Measurements from ENCODE around the gene LSAMP. TPM values are rescaled to one million over a fixed set of nuclear protein-coding genes. Genes with fewer than 3 reads are reported as not detected.

LSAMP gene
- total and polyA plus RNA-seq, 2 experiments from 2014 or later: 2.0 to 2.9 TPM

DNA sequence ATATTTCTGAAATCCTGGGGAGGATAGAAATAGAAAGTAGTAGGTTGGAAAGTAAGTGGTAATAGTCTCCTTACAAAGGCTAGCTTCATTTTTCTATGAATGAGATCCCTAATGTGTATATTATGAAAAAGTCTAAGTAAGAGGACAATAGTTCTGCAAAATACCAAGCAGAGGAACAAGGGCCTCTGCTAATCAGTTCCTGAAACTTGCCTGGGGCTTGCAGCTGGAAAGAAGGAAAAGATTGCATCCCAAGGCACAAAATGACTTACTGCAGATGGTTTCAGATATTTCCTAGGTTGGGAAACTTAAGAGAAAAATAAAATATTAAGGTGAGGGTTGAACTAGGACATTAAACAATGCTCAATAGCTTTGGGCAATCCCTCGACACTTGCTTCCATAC is 528.4 kb downstream of the LSAMP start:
- Mint-ChIP-seq H3K27ac (no peak overlapping the region), H3K4me3 (no peak overlapping the region), H3K36me3 (ENCODE audit: low read depth) (no peaks in the 10 kb centered on the region), H3K27me3 (ENCODE audit: insufficient read depth, low read depth, poor library complexity) (no peaks in the 10 kb centered on the region), H3K9me3 (0 out of 3 replicates have a peak, but pooled peaks cover 1% of the 10 kb centered on the region), H3K4me1 (peaks cover 30% of the 10 kb centered on the region)
- H3F3A ChIP-seq (replicated peaks; ENCODE audit: low read depth): no peaks in the 10 kb centered on the region
- no peak overlapping the region for H3K4me3 ChIP-seq
- H3K4me1 ChIP-seq (ENCODE audit: insufficient read depth): peaks cover 13% of the 10 kb centered on the region
- no peaks in the 10 kb centered on the region for H3K79me2 ChIP-seq (replicated peaks; ENCODE audit: insufficient read depth)
- no peaks in the 10 kb centered on the region for H3K9me2 ChIP-seq (ENCODE audit: insufficient read depth)
- no peak for ATAC-seq
- no peaks in the 10 kb centered on the region for H3K27me3 ChIP-seq (ENCODE audit: insufficient read depth)
- DNase-seq (ENCODE audit: low spot score): no peak
- TF ChIP-seq CREB1 (CRISPR knock-in tag; IDR thresholded peaks at IDR 0.05; ENCODE audit: low read depth) (no peak), EZH2phosphoT487 (IDR thresholded peaks at IDR 0.05; ENCODE audit: unreplicated experiment) (no peak)
- H4K20me1 ChIP-seq (replicated peaks; ENCODE audit: insufficient read depth): no peaks in the 10 kb centered on the region
- H3K27ac ChIP-seq (ENCODE audit: low read depth): no peak overlapping the region
- H2AFZ ChIP-seq: no peak overlapping the region
- no peaks in the 10 kb centered on the region for H3K36me3 ChIP-seq (ENCODE audit: insufficient read depth)
- no peak overlapping the region for H3K4me2 ChIP-seq

DNA sequence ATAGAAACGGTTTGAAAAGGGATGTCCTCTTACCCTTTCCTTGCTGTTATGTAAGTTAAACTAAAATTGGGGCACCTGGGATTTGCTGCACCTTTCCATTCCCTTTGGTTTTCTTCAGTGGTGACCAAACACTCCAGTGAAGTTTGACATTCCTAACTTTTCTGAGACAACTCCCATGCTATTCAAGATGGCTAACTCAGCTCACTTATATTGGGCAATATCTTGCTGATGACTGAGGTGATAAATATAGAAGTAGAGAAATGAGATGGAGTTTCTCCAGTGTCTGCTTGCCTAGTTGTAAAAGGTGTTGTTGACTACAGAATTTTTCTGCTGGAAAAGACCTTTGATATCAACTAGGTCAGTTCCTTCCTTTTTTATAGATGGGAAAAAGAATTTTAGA is 530.2 kb downstream of the LSAMP start:
- no peak overlapping the region for H3K4me2 ChIP-seq
- no peaks in the 10 kb centered on the region for H3K79me2 ChIP-seq (replicated peaks; ENCODE audit: insufficient read depth)
- TF ChIP-seq NANOG (IDR thresholded peaks at IDR 0.05; ENCODE audit: borderline replicate concordance) (no peak), EZH2phosphoT487 (IDR thresholded peaks at IDR 0.05; ENCODE audit: unreplicated experiment) (no peak)
- H3K27ac ChIP-seq (ENCODE audit: low read depth): no peak overlapping the region
- Mint-ChIP-seq H3K27ac (no peak overlapping the region), H3K4me1 (peaks cover 30% of the 10 kb centered on the region), H3K27me3 (ENCODE audit: insufficient read depth, low read depth, poor library complexity) (no peaks in the 10 kb centered on the region), H3K4me3 (no peak overlapping the region), H3K36me3 (ENCODE audit: low read depth) (no peaks in the 10 kb centered on the region), H3K9me3 (no peaks in the 10 kb centered on the region)
- H2AFZ ChIP-seq: no peak overlapping the region
- peaks cover 13% of the 10 kb centered on the region for H3K4me1 ChIP-seq (ENCODE audit: insufficient read depth)
- ATAC-seq (no peak), DNase-seq (ENCODE audit: low spot score) (no peak)
- H3K36me3 ChIP-seq (ENCODE audit: insufficient read depth): no peaks in the 10 kb centered on the region
- no peak overlapping the region for H3K4me3 ChIP-seq
- no peaks in the 10 kb centered on the region for H3F3A ChIP-seq (replicated peaks; ENCODE audit: low read depth)
- H3K9me2 ChIP-seq (ENCODE audit: insufficient read depth): no peaks in the 10 kb centered on the region
- H4K20me1 ChIP-seq (replicated peaks; ENCODE audit: insufficient read depth): no peaks in the 10 kb centered on the region
- no peaks in the 10 kb centered on the region for H3K27me3 ChIP-seq (ENCODE audit: insufficient read depth)

DNA sequence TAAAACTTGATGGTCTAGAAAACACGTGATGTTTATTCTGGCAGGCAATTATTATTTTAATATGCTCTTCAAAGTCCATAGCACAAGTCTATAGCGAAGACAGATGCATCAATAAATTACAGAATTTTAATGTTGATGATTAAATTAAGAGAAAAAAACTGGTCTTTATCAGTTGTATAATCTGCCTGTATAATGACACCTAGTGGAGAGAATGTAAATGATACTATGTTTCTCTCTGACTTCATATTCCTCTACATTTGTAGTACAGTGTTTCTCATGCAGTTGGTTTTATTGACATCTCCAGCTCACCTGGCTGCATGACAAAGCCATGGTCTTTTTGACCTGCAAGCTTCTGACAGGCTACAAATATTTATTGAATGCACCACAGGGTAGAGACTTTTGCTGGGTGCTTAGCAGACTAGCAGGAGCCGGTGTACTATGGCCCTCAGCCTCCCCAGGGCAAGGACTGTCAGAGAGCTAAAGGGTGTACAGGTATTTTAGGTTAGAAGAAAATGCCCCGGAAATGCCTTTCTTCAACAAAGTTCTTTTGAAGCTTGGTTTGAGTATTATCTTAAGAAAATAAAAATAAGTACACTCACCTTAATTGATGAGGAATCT is 532.1 kb downstream of the LSAMP start:
- Mint-ChIP-seq H3K4me3 (no peak overlapping the region), H3K4me1 (peaks cover 30% of the 10 kb centered on the region), H3K27ac (no peak overlapping the region), H3K9me3 (no peaks in the 10 kb centered on the region), H3K27me3 (ENCODE audit: insufficient read depth, low read depth, poor library complexity) (no peaks in the 10 kb centered on the region), H3K36me3 (ENCODE audit: low read depth) (no peaks in the 10 kb centered on the region)
- Histone ChIP-seq H3K27me3 (ENCODE audit: insufficient read depth) (no peaks in the 10 kb centered on the region), H3K36me3 (ENCODE audit: insufficient read depth) (no peaks in the 10 kb centered on the region), H3F3A (replicated peaks; ENCODE audit: low read depth) (no peaks in the 10 kb centered on the region), H3K4me1 (ENCODE audit: insufficient read depth) (peaks cover 9% of the 10 kb centered on the region; the same call in 1 of the 2 replicates), H2AFZ (no peak overlapping the region), H4K20me1 (replicated peaks; ENCODE audit: insufficient read depth) (no peaks in the 10 kb centered on the region), H3K4me3 (no peak overlapping the region), H3K9me2 (ENCODE audit: insufficient read depth) (no peaks in the 10 kb centered on the region), H3K27ac (ENCODE audit: low read depth) (no peak overlapping the region), H3K79me2 (replicated peaks; ENCODE audit: insufficient read depth) (no peaks in the 10 kb centered on the region), H3K4me2 (no peak overlapping the region)
- TF ChIP-seq JUNB (IDR thresholded peaks at IDR 0.05; ENCODE audit: unreplicated experiment): no peak
- TF ChIP-seq CTCF (conservative IDR thresholded peaks at IDR 0.05; ENCODE audit: low read depth in 2 of 2): peak; percentile 50 to 80; a peak in 3 of 4 replicates
- DNase-seq (ENCODE audit: low spot score) (peak; percentile 42), ATAC-seq (peak; percentile 70)
